GM21825 (cell line): ENCODE measurements around the gene TFAP2A.

Source experiments
- ATAC-seq: cut with Tn5 transposase; IDR thresholded peaks from one replicate; pipeline ENCODE4 v1.9.1; 2021; ENCODE audit warnings: mild to moderate bottlenecking, moderate library complexity; ENCODE audit not compliant: unreplicated experiment

The TFAP2A gene

GRCh38 chr6:10401004-10401536 lies 13.8 kb downstream of the TFAP2A start:
- no peak for ATAC-seq

DNA sequence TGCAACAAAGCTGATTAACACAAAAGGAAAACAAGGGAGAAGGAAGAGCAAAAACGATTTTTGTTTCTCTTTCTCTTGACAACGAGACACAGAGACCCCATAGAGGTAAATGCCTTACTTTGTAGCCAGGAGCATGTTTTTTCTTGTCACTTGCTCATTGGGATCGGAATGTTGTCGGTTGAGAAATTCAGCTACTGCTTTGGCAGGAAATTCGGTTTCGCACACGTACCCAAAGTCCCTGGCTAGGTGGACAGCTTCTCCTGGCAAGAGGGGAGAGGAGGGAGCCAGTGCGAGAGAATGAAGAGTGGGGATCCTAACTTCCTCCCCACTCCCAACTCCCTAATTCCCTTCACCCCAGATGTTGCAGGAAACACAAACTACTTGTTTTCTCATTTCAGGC lies 14.5 kb downstream of the TFAP2A start:
- ATAC-seq: no peak

DNA sequence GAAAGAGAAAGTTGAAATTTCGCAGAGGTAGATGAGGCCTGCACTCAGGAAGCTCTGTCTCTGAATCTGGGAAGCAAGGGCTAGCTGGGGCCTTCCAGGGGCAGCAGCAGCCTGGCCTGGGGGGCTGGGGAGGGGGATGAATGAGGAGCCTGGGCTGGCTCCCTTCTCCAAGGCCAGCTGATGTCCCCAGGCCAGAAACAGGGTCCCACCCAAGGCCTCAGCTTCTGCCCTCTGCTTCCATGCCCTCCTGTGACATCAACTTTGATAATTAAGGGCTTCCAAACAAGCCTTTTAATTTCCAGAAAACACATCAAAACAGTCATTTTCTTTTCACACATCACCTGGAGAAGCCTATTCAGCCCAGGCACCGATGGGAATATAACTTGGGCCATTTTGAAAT lies 15.4 kb downstream of the TFAP2A start:
- no peak for ATAC-seq

- ATAC-seq: no peak
Observed at GRCh38 chr6:10398446-10399218, 16.2 kb downstream of the TFAP2A start.

GRCh38 chr6:10397756-10398445 lies 17.0 kb downstream of the TFAP2A start:
- ATAC-seq: no peak

DNA sequence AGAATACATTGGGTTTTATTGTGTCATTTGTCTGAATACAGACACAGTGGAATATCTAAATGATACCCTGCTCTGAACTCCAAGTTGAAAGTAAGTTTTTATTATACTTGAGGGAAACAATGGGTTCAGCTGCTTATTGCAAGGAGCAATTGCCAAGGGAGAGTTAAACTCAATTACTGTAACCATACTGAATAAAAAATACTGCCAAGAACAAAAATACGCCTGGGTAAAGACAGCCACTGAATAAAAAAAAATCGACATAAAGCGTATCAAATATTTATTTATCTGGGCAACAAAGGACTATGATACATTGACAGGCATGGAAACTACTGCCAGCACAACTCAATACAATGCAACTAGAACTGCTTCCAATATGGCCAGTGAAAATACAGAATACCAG lies 18.1 kb downstream of the TFAP2A start:
- ATAC-seq: no peak

DNA sequence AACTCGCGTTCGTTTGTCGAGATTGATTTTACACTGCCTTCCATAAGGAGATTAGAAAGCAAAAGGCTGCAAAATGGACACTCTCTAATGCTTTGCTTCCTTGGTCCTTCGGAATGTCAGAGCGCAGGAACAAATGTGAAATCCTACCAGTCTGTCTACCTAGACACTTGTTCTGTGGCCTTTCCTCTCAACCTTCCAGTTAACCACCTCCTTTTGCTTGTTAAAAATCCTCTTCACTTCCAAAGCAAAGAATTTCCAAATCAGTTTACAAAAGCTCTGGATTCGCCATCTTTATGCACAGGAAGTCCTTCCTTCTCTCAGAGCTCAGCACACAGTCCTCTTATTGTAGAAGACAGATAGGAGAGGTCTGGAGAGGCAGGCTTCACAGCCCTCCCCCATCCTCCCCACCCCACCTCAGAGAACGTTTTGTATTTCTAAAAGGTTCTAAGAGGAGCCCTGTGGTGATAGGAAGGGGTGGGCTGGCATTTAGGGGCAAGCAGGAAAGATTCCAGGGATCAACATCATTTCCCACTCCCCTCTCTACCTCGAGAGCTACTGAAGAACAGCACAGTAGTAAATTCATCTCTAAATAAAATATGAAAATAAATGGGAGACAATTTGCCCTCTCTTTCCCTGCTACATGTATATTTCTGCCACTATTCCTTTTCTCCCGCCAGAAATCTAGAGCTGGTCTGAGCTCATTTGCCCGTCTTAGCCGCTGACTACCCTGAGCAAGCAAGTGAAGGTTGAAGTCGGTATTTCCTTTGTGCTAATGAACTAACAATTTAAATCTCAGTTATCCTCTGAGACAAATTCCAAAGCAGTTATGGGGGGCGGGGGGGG lies 18.9 kb downstream of the TFAP2A start:
- ATAC-seq: no peak

DNA sequence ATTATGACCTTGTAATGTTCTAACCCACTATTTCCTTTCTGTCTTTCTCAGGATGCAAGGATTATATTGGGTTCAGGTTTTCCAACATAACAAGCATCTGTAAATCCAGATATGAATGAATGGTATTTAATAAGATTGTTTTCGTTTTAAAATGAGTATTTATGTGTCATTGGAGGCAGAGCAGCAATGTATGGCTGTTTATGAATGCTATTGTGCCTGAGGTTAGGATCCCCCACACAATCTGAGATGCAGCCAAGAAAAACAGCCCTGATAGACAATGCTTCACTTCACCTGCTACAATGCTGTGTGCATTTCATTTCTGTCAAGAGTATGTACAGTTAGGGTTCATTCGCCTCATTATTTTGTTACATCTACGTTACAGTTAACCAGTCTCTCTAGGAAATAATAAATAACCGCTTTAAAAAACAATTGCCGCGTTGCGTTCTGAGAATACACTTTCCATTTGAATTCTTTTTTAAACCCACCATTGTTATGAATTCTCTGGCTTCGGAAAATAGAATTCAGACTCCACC lies 19.6 kb downstream of the TFAP2A start:
- ATAC-seq: no peak

DNA sequence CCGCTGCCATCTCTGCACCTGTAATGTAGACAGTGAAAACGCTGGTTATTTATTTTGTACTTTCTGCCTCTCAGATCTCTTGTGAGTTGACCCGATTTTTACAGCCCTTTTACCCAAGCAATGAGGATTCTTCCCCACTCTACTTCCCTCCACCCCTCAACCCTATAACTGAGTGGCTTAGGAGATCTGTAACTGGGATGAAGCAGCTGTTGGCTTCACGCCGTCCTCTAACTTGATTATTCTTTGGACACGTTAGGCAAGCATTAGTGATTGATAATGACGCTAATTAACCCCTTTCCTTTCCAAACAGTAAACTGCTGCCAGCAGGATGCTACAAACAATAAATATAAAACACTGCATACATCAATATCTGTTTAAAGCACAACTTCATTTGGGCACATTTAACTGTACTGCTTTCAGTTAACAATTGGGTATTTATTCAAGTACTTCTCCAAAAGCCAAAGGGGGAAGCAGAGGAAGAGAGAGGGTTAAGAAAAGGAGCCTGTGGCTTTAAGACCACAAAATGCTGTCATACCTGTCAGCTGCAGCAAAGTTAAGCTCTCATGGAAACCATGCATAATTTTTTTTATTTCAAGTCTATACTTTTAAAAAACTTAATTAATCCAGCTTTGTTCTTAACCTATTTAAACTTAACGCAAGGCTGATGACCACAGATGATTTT lies 21.2 kb downstream of the TFAP2A start:
- no peak for ATAC-seq

- no peak for ATAC-seq
Observed at GRCh38 chr6:10391799-10392198, 23.1 kb downstream of the TFAP2A start.

- no peak for ATAC-seq
Observed at GRCh38 chr6:10391299-10391630, 23.6 kb downstream of the TFAP2A start.

GRCh38 chr6:10390495-10391298 lies 24.2 kb downstream of the TFAP2A start:
- no peak for ATAC-seq

- no peak for ATAC-seq
Observed at GRCh38 chr6:10389739-10390494, 25.0 kb downstream of the TFAP2A start.

DNA sequence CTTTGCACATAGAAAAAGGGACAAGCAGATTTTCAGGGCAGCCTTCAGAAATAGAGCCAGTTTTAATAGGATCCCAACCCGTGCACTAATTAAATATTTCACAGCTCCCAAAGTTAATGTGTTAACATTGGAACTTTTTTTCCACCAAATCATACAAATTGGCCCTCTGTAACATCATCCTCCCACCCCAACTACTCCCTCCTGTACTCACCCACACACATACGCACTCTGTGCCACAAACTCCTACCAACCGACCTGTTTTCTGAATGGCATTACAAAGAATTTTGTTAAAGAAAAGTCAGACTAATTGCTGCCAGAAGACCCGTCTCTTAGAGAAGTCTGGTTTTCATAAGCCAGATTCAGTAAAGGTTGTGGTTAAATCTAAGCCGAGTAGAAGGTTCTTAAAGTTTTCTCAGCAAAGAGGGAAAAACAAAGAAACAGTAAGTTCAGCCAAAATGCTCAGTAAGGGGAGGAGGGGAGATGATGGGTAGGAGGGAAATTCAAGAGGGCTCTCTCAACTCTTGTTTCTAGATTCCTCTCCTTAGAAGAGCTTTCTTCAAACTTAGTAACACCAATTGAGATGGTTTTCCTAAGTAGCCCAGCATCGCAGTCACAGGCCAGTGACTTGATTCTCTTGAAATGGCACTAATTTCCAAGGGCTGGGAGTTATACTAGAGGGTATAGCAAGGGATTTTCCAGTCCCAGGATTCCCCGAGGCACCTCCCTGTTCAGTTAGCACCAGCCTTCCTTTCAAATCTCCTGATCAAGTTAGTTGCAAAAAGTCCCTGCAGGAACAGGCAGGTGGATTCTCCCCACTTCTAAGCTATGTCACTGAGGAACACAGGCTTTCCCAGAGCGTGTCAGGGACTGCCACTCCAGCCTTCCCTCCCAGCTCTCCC lies 27.9 kb downstream of the TFAP2A start:
- ATAC-seq: no peak

DNA sequence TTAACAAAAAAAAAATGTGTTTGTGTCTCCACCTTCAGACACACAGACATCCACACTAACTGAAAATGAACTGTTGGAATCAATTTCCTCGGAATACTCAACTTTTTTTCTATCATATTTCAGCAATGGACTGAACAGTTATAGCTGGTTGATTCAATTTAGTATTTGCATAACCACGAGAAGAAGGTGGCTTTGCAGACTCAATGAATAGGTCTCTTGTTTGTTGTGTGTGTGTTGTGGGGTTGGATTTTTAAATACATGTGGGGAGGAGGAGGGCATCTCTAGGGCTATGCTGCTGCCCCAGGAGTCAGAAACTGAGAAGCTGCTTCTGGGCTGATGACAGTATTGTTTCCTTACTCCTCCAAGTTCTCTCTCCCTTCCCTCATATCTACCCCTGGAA lies 28.7 kb downstream of the TFAP2A start:
- ATAC-seq: no peak

DNA sequence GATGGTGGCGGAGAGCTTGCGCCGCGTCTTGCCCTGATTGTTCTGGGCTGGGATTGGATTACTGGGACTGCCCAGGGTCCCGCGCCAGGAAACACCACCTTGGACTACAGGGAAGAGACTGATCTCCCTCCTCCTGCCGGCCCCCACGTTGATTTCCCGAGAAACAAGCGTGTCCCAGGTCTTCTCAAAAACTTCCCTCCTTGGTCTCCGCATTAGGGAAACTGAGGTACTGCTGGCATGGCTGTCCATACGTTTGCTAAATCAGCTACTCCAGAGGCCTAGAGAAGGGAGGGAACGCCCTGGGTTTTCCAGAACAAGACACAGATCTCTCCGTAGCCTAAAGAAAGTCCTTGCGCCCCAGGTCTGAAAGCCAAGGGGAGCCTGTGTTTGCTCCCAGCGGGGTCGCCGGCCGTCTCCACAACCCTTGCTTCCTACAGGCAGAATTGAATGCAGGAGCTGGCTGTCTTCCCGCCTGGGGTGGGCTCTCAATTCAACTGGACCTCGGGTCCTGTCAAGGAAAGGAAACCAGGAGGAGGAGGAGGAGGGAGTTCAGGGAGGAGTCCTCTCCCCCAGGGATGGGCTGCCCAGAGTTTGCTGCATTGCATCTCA lies 29.2 kb downstream of the TFAP2A start:
- no peak for ATAC-seq

DNA sequence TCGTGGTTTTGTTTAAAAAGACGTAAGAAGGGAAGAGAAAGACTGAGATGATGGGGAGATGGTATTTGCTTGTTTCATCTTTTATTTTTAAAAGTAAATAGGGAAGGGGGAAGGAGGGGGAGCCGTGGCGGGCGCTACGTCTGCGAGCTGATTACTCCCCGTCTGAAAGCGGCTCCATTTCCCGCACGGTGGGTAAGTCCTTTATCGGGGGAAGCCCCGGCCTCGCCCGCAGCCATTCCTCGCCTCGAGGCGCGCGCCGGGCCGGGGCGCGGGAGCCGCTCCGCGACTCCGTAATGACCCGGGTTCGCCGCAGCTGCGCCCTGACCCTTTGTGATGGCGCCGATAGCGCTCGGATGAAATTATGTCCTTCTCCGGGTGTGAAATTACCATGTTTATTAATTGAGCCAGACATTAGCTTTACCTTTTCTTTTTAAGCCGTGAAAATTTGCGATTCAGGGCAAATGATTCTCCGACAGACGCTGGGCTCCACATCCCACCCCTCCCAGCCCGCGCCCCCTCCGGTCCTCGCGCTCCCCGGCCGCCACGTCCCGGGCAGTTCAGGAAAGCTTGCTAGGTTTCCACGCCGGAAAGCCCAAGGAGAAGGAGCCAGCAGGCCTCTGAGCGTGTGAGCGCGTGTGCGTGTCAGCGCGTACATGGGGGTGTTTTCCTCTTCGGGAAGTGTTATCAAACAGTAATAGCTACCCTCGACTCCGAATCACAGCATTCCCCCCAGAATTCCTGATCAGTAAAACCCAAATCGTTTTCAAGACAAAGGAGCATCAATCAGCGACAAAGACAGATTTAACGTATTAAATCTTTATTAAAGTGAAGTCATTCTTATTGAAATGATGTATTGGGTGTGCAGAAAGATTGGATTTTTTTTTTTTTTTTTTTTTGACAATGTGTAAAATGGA lies 30.0 kb downstream of the TFAP2A start:
- no peak for ATAC-seq
